ENCODE results near the gene RBL1.

DNA sequence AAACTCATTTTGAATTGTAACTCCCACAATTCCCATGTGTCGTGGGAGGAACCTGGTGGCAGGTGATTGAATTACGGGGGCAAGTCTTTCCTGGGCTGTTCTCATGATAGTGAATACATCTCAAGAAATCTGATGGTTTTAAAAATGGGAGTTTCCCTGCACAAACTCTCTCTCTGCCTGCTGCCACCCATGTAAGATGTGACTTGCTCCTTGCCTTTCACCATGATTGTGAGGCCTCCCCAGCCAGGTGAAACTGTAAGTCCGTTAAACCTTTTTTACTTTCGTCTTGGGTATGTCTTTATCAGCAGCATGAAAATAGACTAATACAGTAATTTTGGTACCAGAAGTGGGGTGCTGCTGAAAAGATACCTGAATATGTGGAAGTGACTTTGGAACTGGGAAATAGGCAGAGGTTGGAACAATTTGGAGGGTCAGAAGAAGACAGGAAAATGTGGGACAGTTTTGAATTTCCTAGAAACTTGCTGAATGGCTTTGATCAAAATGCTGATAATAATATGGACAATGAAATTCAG lies 102.9 kb downstream of the RBL1 start:
- TF ChIP-seq EZH2 (IDR thresholded peaks at IDR 0.05; ENCODE audit: insufficient read depth, poor library complexity, severe bottlenecking) (no peak), EZH2phosphoT487 (IDR thresholded peaks at IDR 0.05; ENCODE audit: insufficient read depth, low read depth) (no peak)
